HG02840 (cell line): ENCODE results near the gene THAP4.

ENCODE experiments used
- ATAC-seq: cut with Tn5 transposase; IDR thresholded peaks from one replicate; pipeline ENCODE4 v1.9.1; 2021; ENCODE audit warnings: mild to moderate bottlenecking, moderate library complexity, moderate number of reproducible peaks; ENCODE audit not compliant: unreplicated experiment, low FRiP score

Gene THAP4

DNA sequence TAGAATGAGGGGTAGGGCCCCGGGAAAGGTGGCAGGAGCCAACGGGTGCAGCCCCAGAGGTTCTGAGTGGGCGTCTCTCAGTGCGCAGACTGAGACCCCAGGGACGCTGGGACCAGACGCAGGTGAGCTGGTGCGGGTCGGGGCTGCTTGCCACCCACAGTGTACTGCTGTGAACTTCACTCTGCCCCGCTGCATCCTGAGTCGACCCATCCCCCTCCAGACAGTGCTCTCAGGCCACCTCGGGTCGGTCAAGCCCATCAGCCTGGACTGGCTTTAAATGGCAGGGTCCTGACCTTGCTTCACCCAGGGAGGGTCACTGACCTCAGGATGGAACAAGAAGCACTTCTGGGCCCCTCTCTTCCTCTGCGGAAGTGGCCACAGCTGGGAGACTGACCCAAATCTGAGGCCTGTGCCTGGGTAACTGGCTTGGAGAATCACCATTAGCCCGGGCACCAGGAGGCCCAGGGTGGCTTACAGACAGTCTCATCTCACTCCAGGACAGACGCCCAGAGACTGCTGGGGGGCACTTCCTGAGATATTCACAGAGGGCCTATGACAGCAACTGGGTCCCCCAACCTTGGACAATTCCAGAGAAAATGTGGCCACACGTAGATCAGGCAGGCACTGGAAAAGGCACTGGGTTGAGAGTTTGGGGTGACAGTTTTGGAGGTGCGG, 102.1 kb downstream of the THAP4 start:
- no peak for ATAC-seq
